Effector memory CD8-positive, alpha-beta T cell (primary cell): ENCODE results near the gene SFXN5.
A peak's percentile ranks its signal among the peaks of the same experiment; 100 is the strongest.

Experiments
- ATAC-seq: fragments of 150-1000 bp; cut with Tn5 transposase; replicated peaks from 2 replicates; pipeline ENCODE4 v1.10.0; 2021; ENCODE audit warnings: mild to moderate bottlenecking, moderate library complexity
- DNase-seq, 3 experiments: peaks; one replicate each; pipeline ENCODE4 v3.0.0; 2021
- H3K27ac Mint-ChIP-seq, 2 donors: one replicate each; pipeline ENCODE4 v1.8.0; 2022; ENCODE audit warnings: mild to moderate bottlenecking in 2 of 2, mixed read lengths in 2 of 2, moderate library complexity in 2 of 2
- H3K27me3 Mint-ChIP-seq, 2 donors: one replicate each; pipeline ENCODE4 v1.8.0; 2022; ENCODE audit warnings: mixed read lengths in 2 of 2
- H3K36me3 Mint-ChIP-seq: one replicate; pipeline ENCODE4 v1.8.0; 2022; ENCODE audit warnings: mild to moderate bottlenecking, moderate library complexity, mixed read lengths; ENCODE audit not compliant: insufficient read depth
- H3K4me1 Mint-ChIP-seq, 2 donors: one replicate each; pipeline ENCODE4 v1.8.0; 2022; ENCODE audit warnings: low read depth in 2 of 2, mixed read lengths in 2 of 2
- H3K4me3 Mint-ChIP-seq, 2 donors: one replicate each; pipeline ENCODE4 v1.8.0; 2022; ENCODE audit warnings: mild to moderate bottlenecking in 2 of 2, mixed read lengths in 2 of 2, moderate library complexity in 2 of 2
- H3K9me3 Mint-ChIP-seq, 2 donors: one replicate each; pipeline ENCODE4 v1.8.0; 2022; ENCODE audit warnings: mixed read lengths in 2 of 2

Gene SFXN5

GRCh38 chr2:72962911-72963310 lies 108.6 kb downstream of the SFXN5 start:
- H3K27ac Mint-ChIP-seq: no peak overlapping the region
- no peak overlapping the region for H3K4me3 Mint-ChIP-seq
- no peaks in the 10 kb centered on the region for H3K9me3 Mint-ChIP-seq
- ATAC-seq: no peak
- H3K27me3 Mint-ChIP-seq: no peaks in the 10 kb centered on the region
- DNase-seq: no peak
- peaks cover 4% of the 10 kb centered on the region for H3K36me3 Mint-ChIP-seq
- peaks cover 9 to 13% of the 10 kb centered on the region in 2 donors for H3K4me1 Mint-ChIP-seq

GRCh38 chr2:72961853-72962468 lies 109.6 kb downstream of the SFXN5 start:
- DNase-seq (no peak), ATAC-seq (no peak)
- no peaks in the 10 kb centered on the region for H3K27me3 Mint-ChIP-seq
- H3K9me3 Mint-ChIP-seq: no peaks in the 10 kb centered on the region
- peaks cover 4% of the 10 kb centered on the region for H3K36me3 Mint-ChIP-seq
- H3K4me1 Mint-ChIP-seq: peaks cover 13 to 16% of the 10 kb centered on the region in 2 donors
- no peak overlapping the region for H3K4me3 Mint-ChIP-seq
- peak overlapping the region in 1 of 2 donors; percentile 9 for H3K27ac Mint-ChIP-seq

- Mint-ChIP-seq H3K27me3 (no peaks in the 10 kb centered on the region), H3K27ac (peak overlapping the region; percentile 9 to 73), H3K4me1 (peaks cover 18 to 19% of the 10 kb centered on the region in 2 donors), H3K9me3 (no peaks in the 10 kb centered on the region), H3K4me3 (no peak overlapping the region), H3K36me3 (peaks cover 4% of the 10 kb centered on the region)
- DNase-seq (no peak), ATAC-seq (no peak)
Observed at GRCh38 chr2:72961036-72961720, 110.3 kb downstream of the SFXN5 start.

GRCh38 chr2:72959995-72960981 lies 111.2 kb downstream of the SFXN5 start:
- Mint-ChIP-seq H3K4me1 (peaks cover 19 to 20% of the 10 kb centered on the region in 2 donors), H3K27ac (peak overlapping the region; percentile 61 to 73), H3K9me3 (no peaks in the 10 kb centered on the region), H3K27me3 (no peaks in the 10 kb centered on the region), H3K36me3 (peaks cover 4% of the 10 kb centered on the region), H3K4me3 (no peak overlapping the region)
- ATAC-seq (no peak), DNase-seq (no peak)

GRCh38 chr2:72959554-72959953 lies 112.0 kb downstream of the SFXN5 start:
- Mint-ChIP-seq H3K4me1 (peaks cover 27 to 28% of the 10 kb centered on the region in 2 donors), H3K4me3 (no peak overlapping the region), H3K9me3 (no peaks in the 10 kb centered on the region), H3K36me3 (peaks cover 4% of the 10 kb centered on the region), H3K27ac (peak overlapping the region; percentile 61 to 73), H3K27me3 (no peaks in the 10 kb centered on the region)
- DNase-seq (no peak), ATAC-seq (no peak)

GRCh38 chr2:72958542-72959385 lies 112.7 kb downstream of the SFXN5 start:
- Mint-ChIP-seq H3K27ac (peak overlapping the region; percentile 61 to 73), H3K4me3 (no peak overlapping the region), H3K27me3 (no peaks in the 10 kb centered on the region), H3K36me3 (peaks cover 4% of the 10 kb centered on the region), H3K4me1 (peaks cover 34 to 36% of the 10 kb centered on the region in 2 donors), H3K9me3 (no peaks in the 10 kb centered on the region)
- ATAC-seq (no peak), DNase-seq (no peak)

- H3K4me1 Mint-ChIP-seq: peaks cover 42 to 47% of the 10 kb centered on the region in 2 donors
- no peaks in the 10 kb centered on the region for H3K27me3 Mint-ChIP-seq
- peak overlapping the region; percentile 4 to 67 for H3K27ac Mint-ChIP-seq
- no peak overlapping the region for H3K4me3 Mint-ChIP-seq
- ATAC-seq (no peak), DNase-seq (no peak)
- H3K9me3 Mint-ChIP-seq: no peaks in the 10 kb centered on the region
- peaks cover 3% of the 10 kb centered on the region for H3K36me3 Mint-ChIP-seq
Observed at GRCh38 chr2:72956936-72957335, 114.6 kb downstream of the SFXN5 start.

GRCh38 chr2:72956050-72956395 lies 115.5 kb downstream of the SFXN5 start:
- ATAC-seq: no peak
- peak overlapping the region; percentile 97 to 98 for H3K27ac Mint-ChIP-seq
- DNase-seq: no peak
- H3K4me3 Mint-ChIP-seq: no peak overlapping the region
- peaks cover 3% of the 10 kb centered on the region for H3K36me3 Mint-ChIP-seq
- peaks cover 42 to 47% of the 10 kb centered on the region in 2 donors for H3K4me1 Mint-ChIP-seq
- H3K27me3 Mint-ChIP-seq: no peaks in the 10 kb centered on the region
- H3K9me3 Mint-ChIP-seq: no peaks in the 10 kb centered on the region

- Mint-ChIP-seq H3K27me3 (no peaks in the 10 kb centered on the region), H3K4me3 (peak overlapping the region; percentile 93 to 95), H3K4me1 (peaks cover 39 to 42% of the 10 kb centered on the region in 2 donors), H3K27ac (peak overlapping the region; percentile 97 to 98), H3K9me3 (no peaks in the 10 kb centered on the region), H3K36me3 (peaks cover 3% of the 10 kb centered on the region)
- DNase-seq: no peak
- no peak for ATAC-seq
Observed at GRCh38 chr2:72955228-72956049, 116.1 kb downstream of the SFXN5 start.

- peaks cover 36 to 41% of the 10 kb centered on the region in 2 donors for H3K4me1 Mint-ChIP-seq
Observed at GRCh38 chr2:72954376-72955227, 116.9 kb downstream of the SFXN5 start.

GRCh38 chr2:72953976-72954375 lies 117.5 kb downstream of the SFXN5 start:
- Mint-ChIP-seq H3K4me1 (peaks cover 36 to 40% of the 10 kb centered on the region in 2 donors), H3K9me3 (no peaks in the 10 kb centered on the region), H3K36me3 (peaks cover 3% of the 10 kb centered on the region), H3K27ac (peak overlapping the region; percentile 97 to 98), H3K27me3 (no peaks in the 10 kb centered on the region), H3K4me3 (peak overlapping the region; percentile 93 to 95)
- DNase-seq: peak; percentile 5 to 26 (median 14)
- peak; percentile 93 for ATAC-seq

More at GRCh38 chr2:72954376-72955227, 116.9 kb downstream of the SFXN5 start:
- Mint-ChIP-seq H3K4me3 (peak overlapping the region; percentile 93 to 95), H3K27me3 (no peaks in the 10 kb centered on the region), H3K36me3 (peaks cover 3% of the 10 kb centered on the region), H3K9me3 (no peaks in the 10 kb centered on the region), H3K27ac (peak overlapping the region; percentile 97 to 98)
- DNase-seq (no peak), ATAC-seq (peak; percentile 26)
